Astrocyte of the spinal cord (primary cell): ENCODE measurements around the gene LRP2.

Experiments
- DNase-seq: peaks from one replicate; pipeline ENCODE4 v3.0.0; 2011; ENCODE audit warnings: low read depth, low spot score
- H3K4me3 ChIP-seq: 2 replicates; pipeline ENCODE4 v1.5.1; 2011; ENCODE audit warnings: low read depth, mild to moderate bottlenecking, low read length, moderate library complexity
- in situ Hi-C: cut with HindIII; loops from 2 replicates; pipeline ENCODE4 v1.10.0; 2017; ENCODE audit warnings: low sequenced_read_pairs
- TF ChIP-seq, protein P1 (sequence below): IDR thresholded peaks from 2 replicates; pipeline ENCODE4 v1.5.1; 2012; ENCODE audit warnings: low read depth, mild to moderate bottlenecking, low read length, inconsistent platforms

Gene LRP2

DNA sequence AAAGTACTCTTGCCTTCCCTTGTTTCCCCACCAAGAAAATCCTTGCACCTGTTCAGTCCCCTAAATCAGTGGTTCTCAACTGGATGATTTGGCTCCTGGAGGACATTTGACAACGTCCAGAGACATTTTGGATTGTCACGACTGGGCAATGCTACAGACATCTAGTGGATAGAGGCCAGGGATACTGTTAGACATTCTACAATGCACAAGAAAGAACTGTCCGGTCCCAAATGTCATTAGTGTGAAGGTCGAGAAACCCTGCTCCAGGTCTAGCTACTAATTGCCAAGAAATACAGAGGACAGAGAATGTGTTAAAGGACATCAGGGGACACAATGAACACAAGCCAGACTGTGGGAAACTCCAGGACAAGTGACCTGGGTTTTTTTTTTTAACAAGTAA lies 60.0 kb downstream of the LRP2 start:
- H3K4me3 ChIP-seq: no peak overlapping the region
- in situ Hi-C loops: no loop called here
- TF ChIP-seq, protein P1, sequence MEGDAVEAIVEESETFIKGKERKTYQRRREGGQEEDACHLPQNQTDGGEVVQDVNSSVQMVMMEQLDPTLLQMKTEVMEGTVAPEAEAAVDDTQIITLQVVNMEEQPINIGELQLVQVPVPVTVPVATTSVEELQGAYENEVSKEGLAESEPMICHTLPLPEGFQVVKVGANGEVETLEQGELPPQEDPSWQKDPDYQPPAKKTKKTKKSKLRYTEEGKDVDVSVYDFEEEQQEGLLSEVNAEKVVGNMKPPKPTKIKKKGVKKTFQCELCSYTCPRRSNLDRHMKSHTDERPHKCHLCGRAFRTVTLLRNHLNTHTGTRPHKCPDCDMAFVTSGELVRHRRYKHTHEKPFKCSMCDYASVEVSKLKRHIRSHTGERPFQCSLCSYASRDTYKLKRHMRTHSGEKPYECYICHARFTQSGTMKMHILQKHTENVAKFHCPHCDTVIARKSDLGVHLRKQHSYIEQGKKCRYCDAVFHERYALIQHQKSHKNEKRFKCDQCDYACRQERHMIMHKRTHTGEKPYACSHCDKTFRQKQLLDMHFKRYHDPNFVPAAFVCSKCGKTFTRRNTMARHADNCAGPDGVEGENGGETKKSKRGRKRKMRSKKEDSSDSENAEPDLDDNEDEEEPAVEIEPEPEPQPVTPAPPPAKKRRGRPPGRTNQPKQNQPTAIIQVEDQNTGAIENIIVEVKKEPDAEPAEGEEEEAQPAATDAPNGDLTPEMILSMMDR: no peak
- DNase-seq: no peak

DNA sequence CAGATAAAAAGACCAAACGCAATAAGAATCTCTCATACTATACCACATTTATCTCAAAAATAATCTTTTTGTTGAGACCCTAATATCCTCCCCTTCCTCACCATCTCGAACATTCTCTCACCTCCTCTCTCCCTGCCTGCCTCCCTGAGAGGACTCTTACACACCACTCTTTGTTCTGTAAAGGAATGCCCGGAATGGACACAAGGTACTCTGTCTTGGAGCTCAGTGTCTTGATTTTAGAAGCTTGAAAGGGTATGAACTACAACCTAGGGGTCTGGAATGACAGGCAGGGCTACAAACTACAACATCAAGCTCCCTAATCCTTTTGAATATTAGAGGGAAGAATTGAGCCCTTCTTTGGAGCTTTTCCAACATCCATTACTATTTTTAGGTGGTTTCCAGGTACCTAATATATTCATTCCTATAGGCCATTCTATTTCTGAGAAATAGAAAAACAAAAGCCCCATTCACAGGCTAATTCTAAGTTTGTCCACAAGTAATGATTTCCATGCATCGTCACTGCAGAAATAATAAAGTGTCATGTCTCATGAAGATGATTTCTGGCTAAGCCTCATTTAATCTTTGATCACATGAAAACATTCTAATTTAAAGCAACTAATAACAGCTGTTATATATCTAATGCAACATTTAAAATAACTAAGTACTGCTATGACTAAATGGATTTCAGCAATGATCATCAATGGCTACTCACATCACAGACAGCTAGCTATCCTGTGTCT lies 60.6 kb downstream of the LRP2 start:
- H3K4me3 ChIP-seq: no peak overlapping the region
- DNase-seq: no peak
- in situ Hi-C loops: no loop called here
- TF ChIP-seq, protein P1: no peak

GRCh38 chr2:169300636-169301530 lies 61.5 kb downstream of the LRP2 start:
- in situ Hi-C loops: no loop called here
- H3K4me3 ChIP-seq: no peak overlapping the region
- DNase-seq: no peak
- TF ChIP-seq, protein P1: no peak

DNA sequence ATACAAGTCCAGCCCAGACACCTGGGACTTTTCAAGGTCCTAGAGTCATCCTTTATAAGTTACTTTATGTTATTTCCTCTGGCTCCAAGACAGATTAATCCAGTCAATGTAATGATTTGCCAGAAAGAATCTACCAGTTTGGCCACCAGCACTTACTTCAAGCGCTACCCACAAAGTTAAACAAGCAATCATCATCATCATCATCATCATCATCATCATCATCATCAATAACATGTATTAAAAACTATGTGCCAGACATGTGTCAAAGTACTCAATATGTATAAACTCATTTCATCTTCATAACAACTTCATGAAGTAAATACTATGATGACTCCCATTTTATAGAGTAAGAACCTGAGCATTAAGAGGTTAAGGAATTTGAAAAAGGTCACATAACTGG lies 64.3 kb downstream of the LRP2 start:
- in situ Hi-C loops: no loop called here
- no peak overlapping the region for H3K4me3 ChIP-seq
- DNase-seq: no peak
- TF ChIP-seq, protein P1: no peak

DNA sequence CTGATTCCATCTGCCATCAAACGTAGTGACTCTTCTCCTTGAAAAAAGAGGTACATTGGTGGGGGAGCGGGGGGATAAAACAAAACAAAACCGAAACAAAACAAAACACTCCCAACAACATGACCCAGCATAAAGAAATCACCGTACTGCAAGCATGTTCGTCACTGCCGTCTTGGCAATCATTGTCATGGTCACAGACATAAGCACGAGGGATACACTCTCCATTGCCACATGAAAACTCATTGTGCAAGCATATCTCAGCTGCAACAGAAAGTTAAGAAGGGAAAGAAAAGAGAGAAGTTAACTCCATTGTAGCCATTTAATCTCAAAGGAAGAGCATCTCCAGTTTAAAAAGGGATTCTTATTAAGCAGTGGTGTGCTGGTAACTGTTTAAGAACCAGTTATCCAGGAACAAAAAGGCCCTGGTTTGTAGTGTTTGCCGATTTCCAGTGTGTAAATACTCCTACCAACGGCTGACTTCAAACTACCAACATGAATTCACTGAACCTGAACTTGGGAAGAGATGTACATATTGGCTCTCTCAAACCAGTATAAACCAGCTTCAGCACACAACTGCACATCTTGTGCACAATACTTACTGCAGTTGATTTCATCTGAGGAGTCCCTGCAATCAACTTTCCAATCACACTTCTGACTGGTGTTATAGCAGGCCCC lies 68.2 kb downstream of the LRP2 start:
- no peak overlapping the region for H3K4me3 ChIP-seq
- in situ Hi-C loops: no loop called here
- DNase-seq: no peak
- TF ChIP-seq, protein P1: no peak

DNA sequence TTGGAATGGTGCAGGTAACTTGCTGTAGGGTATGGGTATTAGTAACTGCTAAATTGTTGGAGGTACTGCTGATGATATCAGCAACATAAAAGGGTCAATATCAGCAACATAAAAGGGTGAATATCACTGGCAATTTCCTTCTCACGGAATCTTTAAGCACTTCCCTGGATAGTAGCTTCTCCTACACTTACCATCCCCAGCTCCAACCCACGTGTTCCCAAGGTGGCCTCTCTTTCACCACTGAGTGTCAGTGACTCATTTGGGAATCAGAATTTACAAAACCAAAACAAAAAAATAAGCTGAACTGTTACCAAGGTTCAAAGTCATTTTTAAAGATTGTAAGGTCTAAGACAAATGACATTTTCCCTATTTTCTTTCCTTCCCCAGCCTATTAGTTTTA lies 70.8 kb downstream of the LRP2 start:
- in situ Hi-C loops: no loop called here
- TF ChIP-seq, protein P1: no peak
- DNase-seq: no peak
- no peak overlapping the region for H3K4me3 ChIP-seq
